ENCODE data around the gene CSMD2. TPM values are rescaled to one million over a fixed set of nuclear protein-coding genes. Genes with fewer than 3 reads are reported as not detected.
A peak's percentile ranks its signal among the peaks of the same experiment; 100 is the strongest.

The CSMD2 gene
- total RNA-seq, 1 donor from 2014 or later: 0.75 TPM

- TF ChIP-seq CTCF (IDR thresholded peaks at IDR 0.05; ENCODE audit: insufficient read depth, low read length, poor library complexity, severe bottlenecking): no peak
- H3K36me3 ChIP-seq (ENCODE audit: control insufficient read depth, insufficient read depth, low read length): no peaks in the 10 kb centered on the region
- no peak for DNase-seq (ENCODE audit: low read depth)
- no peak overlapping the region for H3K4me3 ChIP-seq (ENCODE audit: low read depth, low read length)
- no peaks in the 10 kb centered on the region for H3K27me3 ChIP-seq (ENCODE audit: control insufficient read depth, insufficient read depth, low read length)
Observed at GRCh38 chr1:33482412-33482811, 682.6 kb downstream of the CSMD2 start.

DNA sequence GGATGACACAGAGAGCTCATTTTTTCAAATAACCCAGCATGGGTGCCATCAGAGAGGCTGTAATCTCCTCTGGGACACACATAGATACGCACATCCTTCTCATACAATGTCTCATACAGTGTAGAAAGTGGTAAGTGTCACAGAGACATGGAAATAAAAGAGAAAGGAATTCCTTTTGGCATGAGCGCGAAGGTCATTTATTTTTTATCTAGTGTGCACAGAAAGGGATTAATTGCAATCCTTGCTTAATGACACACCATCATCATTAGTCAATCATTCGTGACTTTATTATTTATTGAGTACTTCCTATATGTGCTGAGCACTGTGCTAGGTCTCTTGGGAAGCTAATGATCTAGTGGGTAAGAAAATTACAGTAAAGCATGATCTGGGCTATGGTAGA lies 687.6 kb downstream of the CSMD2 start:
- Histone ChIP-seq H3K4me3 (ENCODE audit: low read depth, low read length) (no peak overlapping the region), H3K36me3 (ENCODE audit: control insufficient read depth, insufficient read depth, low read length) (no peaks in the 10 kb centered on the region), H3K27me3 (ENCODE audit: control insufficient read depth, insufficient read depth, low read length) (no peaks in the 10 kb centered on the region)
- no peak for TF ChIP-seq CTCF (IDR thresholded peaks at IDR 0.05; ENCODE audit: insufficient read depth, low read length, poor library complexity, severe bottlenecking)
- DNase-seq (ENCODE audit: low read depth): no peak

GRCh38 chr1:33473900-33474299 lies 691.1 kb downstream of the CSMD2 start:
- H3K4me3 ChIP-seq (ENCODE audit: low read depth, low read length): no peak overlapping the region
- H3K27me3 ChIP-seq (ENCODE audit: control insufficient read depth, insufficient read depth, low read length): no peaks in the 10 kb centered on the region
- DNase-seq (ENCODE audit: low read depth): no peak
- TF ChIP-seq CTCF (IDR thresholded peaks at IDR 0.05; ENCODE audit: insufficient read depth, low read length, poor library complexity, severe bottlenecking): no peak
- H3K36me3 ChIP-seq (ENCODE audit: control insufficient read depth, insufficient read depth, low read length): no peaks in the 10 kb centered on the region

DNA sequence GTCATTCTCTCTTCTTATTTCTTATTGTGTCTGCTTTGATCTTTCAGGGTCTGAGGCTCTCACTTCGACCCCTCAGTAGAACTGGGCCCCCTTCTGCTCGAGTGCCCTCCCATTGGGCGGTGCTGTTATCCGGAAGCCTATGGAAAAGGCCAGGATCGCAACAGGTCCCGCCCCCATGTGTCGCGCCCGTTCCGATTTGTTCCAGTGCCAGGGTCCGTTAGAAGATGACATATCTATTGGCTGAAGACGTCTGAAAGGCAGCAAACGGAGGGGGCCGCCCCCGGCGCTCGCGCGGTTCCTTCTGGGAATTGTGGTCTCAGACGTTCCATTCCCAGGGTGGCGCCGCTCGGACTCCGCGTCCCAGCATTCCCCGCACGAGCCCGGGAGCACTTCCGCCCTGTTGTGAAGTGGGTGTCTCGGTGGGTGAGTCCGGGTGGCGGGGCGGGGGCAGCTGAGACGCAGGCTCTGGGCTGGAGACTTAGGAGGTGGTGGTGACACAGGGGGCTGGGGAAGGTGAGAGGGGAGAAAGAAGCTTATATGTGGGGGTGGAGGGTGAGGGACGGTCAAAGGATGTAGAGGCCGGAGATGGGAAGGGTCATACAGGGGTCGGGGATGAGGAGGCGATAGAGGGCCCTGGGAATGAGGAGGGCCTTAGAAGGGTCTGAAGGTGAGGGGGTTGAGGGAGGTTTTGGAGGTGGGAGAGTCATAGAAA lies 692.6 kb downstream of the CSMD2 start, which contains the start of gene ZSCAN20:
ZSCAN20 (plus strand) TSS at position 377 of the 712 bp plus-strand sequence. CDS start 6,644 bp downstream, outside the sequence.
- H3K4me3 ChIP-seq (ENCODE audit: low read depth, low read length): peak within 1 kb of the TSS; percentile 72
- DNase-seq (ENCODE audit: low read depth): peak; percentile 92
- TF ChIP-seq CTCF (IDR thresholded peaks at IDR 0.05; ENCODE audit: insufficient read depth, low read length, poor library complexity, severe bottlenecking): no peak
- no peaks in the 10 kb centered on the region for H3K36me3 ChIP-seq (ENCODE audit: control insufficient read depth, insufficient read depth, low read length)
- H3K27me3 ChIP-seq (ENCODE audit: control insufficient read depth, insufficient read depth, low read length): no peaks in the 10 kb centered on the region

GRCh38 chr1:33471416-33471815 lies 693.6 kb downstream of the CSMD2 start:
- DNase-seq (ENCODE audit: low read depth): no peak
- H3K36me3 ChIP-seq (ENCODE audit: control insufficient read depth, insufficient read depth, low read length): no peaks in the 10 kb centered on the region
- no peak overlapping the region for H3K4me3 ChIP-seq (ENCODE audit: low read depth, low read length)
- no peaks in the 10 kb centered on the region for H3K27me3 ChIP-seq (ENCODE audit: control insufficient read depth, insufficient read depth, low read length)
- TF ChIP-seq CTCF (IDR thresholded peaks at IDR 0.05; ENCODE audit: insufficient read depth, low read length, poor library complexity, severe bottlenecking): no peak
